GM12878 (cell line): ENCODE data around the gene MFSD6. TPM values are rescaled to one million over a fixed set of nuclear protein-coding genes. Genes with fewer than 3 reads are reported as not detected.

Experiments used
- ASH2L ChIP-seq: fragments of 300-600, 200-600 bp; sonication (generic); IDR thresholded peaks from 2 replicates; pipeline ENCODE4 v1.6.1; 2017; ENCODE audit warnings: low read depth, mild to moderate bottlenecking, borderline replicate concordance
- BCL3 ChIP-seq: IDR thresholded peaks from 2 replicates; pipeline ENCODE4 v1.6.1; 2011; ENCODE audit warnings: borderline replicate concordance, low read depth, mild to moderate bottlenecking, moderate library complexity, low read length; ENCODE audit not compliant: insufficient read depth, poor library complexity, severe bottlenecking
- EGR1 ChIP-seq, 2 experiments: IDR thresholded peaks; 1 replicate in 1 of 2; 2 replicates in 1 of 2; pipeline ENCODE4 v1.6.1; 2011 to 2012; ENCODE audit warnings: low read depth in 2 of 2, low read length in 2 of 2, borderline replicate concordance in 1 of 2, mild to moderate bottlenecking in 1 of 2, moderate library complexity in 1 of 2
- HCFC1 ChIP-seq: fragments of 150-350 bp; IDR thresholded peaks from 2 replicates; pipeline ENCODE4 v1.6.1; 2014; ENCODE audit warnings: low read length
- HDAC6 ChIP-seq: fragments of 200-600 bp; sonication (generic); IDR thresholded peaks from one replicate; pipeline ENCODE4 v1.8.0; 2017; ENCODE audit warnings: antibody characterized with exemption; ENCODE audit not compliant: unreplicated experiment
- IRF3 ChIP-seq: fragments of 450-650 bp; IDR thresholded peaks from 2 replicates; pipeline ENCODE4 v1.6.1; 2014; ENCODE audit warnings: mild to moderate bottlenecking
- MLLT1 ChIP-seq: fragments of 450-650 bp; IDR thresholded peaks from 2 replicates; pipeline ENCODE4 v1.6.1; 2016; ENCODE audit warnings: mild to moderate bottlenecking
- NFYB ChIP-seq: IDR thresholded peaks from 2 replicates; pipeline ENCODE4 v1.6.1; 2011; ENCODE audit warnings: low read depth, mild to moderate bottlenecking, low read length, improper control_type of control experiment, moderate library complexity; ENCODE audit not compliant: insufficient read depth
- NKRF ChIP-seq: fragments of 450-650 bp; conservative IDR thresholded peaks from 2 replicates; pipeline ENCODE4 v1.6.1; 2017; ENCODE audit warnings: mild to moderate bottlenecking, moderate library complexity
- POLR2AphosphoS2 ChIP-seq: IDR thresholded peaks from 2 replicates; pipeline ENCODE4 v1.6.1; 2011; ENCODE audit warnings: low read depth, mild to moderate bottlenecking, low read length, improper control_type of control experiment, moderate library complexity
- POU2F2 ChIP-seq: IDR thresholded peaks from 3 replicates; pipeline ENCODE4 v1.6.1; 2011; ENCODE audit warnings: low read depth, mild to moderate bottlenecking, low read length, borderline replicate concordance
- RB1 ChIP-seq: fragments of 450-650 bp; formaldehyde crosslinking; IDR thresholded peaks from 2 replicates; pipeline ENCODE4 v1.6.1; 2017; ENCODE audit warnings: mild to moderate bottlenecking, borderline replicate concordance
- SMAD1 ChIP-seq: fragments of 450-650 bp; IDR thresholded peaks from 2 replicates; pipeline ENCODE4 v1.6.1; 2018; ENCODE audit warnings: mild to moderate bottlenecking, low read depth; ENCODE audit not compliant: partially characterized antibody
- SREBF2 ChIP-seq: IDR thresholded peaks from 2 replicates; pipeline ENCODE4 v1.6.1; 2012; ENCODE audit warnings: mild to moderate bottlenecking, low read length
- TBL1XR1 ChIP-seq: IDR thresholded peaks from 2 replicates; pipeline ENCODE4 v1.6.1; 2012; ENCODE audit warnings: low read depth, low read length, improper control_type of control experiment
- YBX1 ChIP-seq: fragments of 450-650 bp; IDR thresholded peaks from 2 replicates; pipeline ENCODE4 v1.6.1; 2016; ENCODE audit warnings: antibody characterized with exemption
- YY1 ChIP-seq: IDR thresholded peaks from 2 replicates; pipeline ENCODE4 v1.6.1; 2011; ENCODE audit warnings: low read depth, mild to moderate bottlenecking, low read length
- ZBTB33 ChIP-seq: fragments of 450-650 bp; IDR thresholded peaks from 2 replicates; pipeline ENCODE4 v1.6.1; 2017; ENCODE audit warnings: mild to moderate bottlenecking
- ZNF24 ChIP-seq: fragments of 450-650 bp; IDR thresholded peaks from 2 replicates; pipeline ENCODE4 v1.6.1; 2017; ENCODE audit warnings: antibody characterized with exemption, mild to moderate bottlenecking
- polyA plus RNA-seq, 11 experiments: library from polyadenylated mRNA; depleted of rRNA in 4 of 11; unstranded in 6 of 11; stranded (reverse) in 5 of 11; fragments of >200 nt; fragmentation: Nextera tagmentation in 4 of 11; fragmentation: Illumina TruSeq in 1 of 11; extraction: Ambion mirVana in 4 of 11; extraction: Trizol in 1 of 11; gene quantifications; 1 replicate in 1 of 11; 2 replicates in 10 of 11; pipeline versions ENCODE4 v1.2.1 to v1.2.3, GENCODE V29; 2011 to 2016; ENCODE audit warnings: inconsistent platforms in 2 of 11, missing spikeins in 2 of 11, low read depth in 1 of 11
- total RNA-seq, 4 experiments: library from RNA; depleted of rRNA in 3 of 4; stranded (reverse); fragments of >200 nt in 3 of 4; fragmentation: Illumina TruSeq in 1 of 4; extraction: Trizol in 1 of 4; gene quantifications; 2 replicates each; pipeline versions ENCODE4 v1.2.1 to v1.2.3, GENCODE V29; 2013 to 2021

Gene MFSD6
- total and polyA plus RNA-seq, 10 of the 15 experiments (the other 5 are each of a cell fraction or from before 2014, with no cell fraction given): 6.7 to 42.6 (median 24.2) TPM

GRCh38 chr2:190534310-190535120, 126.4 kb downstream of the MFSD6 start, which contains the start of gene NEMP2 (continued):
- no peak for TF ChIP-seq MLLT1
- TF ChIP-seq SMAD1: no peak
- no peak for TF ChIP-seq IRF3
- TF ChIP-seq POU2F2: peak; percentile 81
- peak; percentile 100 for TF ChIP-seq RB1
- TF ChIP-seq YY1: peak; percentile 77
- no peak for TF ChIP-seq SREBF2
- peak; percentile 42; the same call in 1 of the 2 replicates for TF ChIP-seq ZNF24
- no peak for TF ChIP-seq NFYB
- TF ChIP-seq YBX1: no peak
- TF ChIP-seq HCFC1: 0 out of 2 replicates have a peak, but pooled peaks have one; percentile 40
- TF ChIP-seq EGR1 (IDR thresholded peaks at IDR 0.05; ENCODE audit: borderline replicate concordance in 1 of 2, low read depth in 2 of 2, low read length in 2 of 2): peak in 1 of 2 experiments; percentile 78; a peak in 2 of 3 replicates
- peak; percentile 83; the same call in 1 of the 2 replicates for TF ChIP-seq ASH2L
- peak; percentile 68; the same call in 1 of the 2 replicates for TF ChIP-seq POLR2AphosphoS2
- no peak for TF ChIP-seq HDAC6
- TF ChIP-seq NKRF: peak; percentile 73
- no peak for TF ChIP-seq TBL1XR1
- no peak for TF ChIP-seq ZBTB33
- peak; percentile 56 for TF ChIP-seq BCL3
